Coronary artery (tissue), 2 donors: ENCODE results near the gene NCLN.

Source experiments
- DNase-seq: peaks from one replicate; pipeline ENCODE4 v3.0.0-alpha.2; 2017; ENCODE audit warnings: low spot score
- H3K27ac ChIP-seq, 2 donors: fragments of 200-600 bp; sonication (generic); one replicate each; pipeline ENCODE4 v1.5.1; 2016 to 2019
- H3K4me3 ChIP-seq: fragments of 200-600 bp; sonication (generic); 2 replicates; pipeline ENCODE4 v1.5.1; 2016; ENCODE audit warnings: mild to moderate bottlenecking, moderate library complexity
- CTCF ChIP-seq: fragments of 200-600 bp; sonication (generic); IDR thresholded peaks from one replicate; pipeline ENCODE4 v1.5.1; 2019; ENCODE audit warnings: antibody characterized with exemption

The NCLN gene

GRCh38 chr19:3142292-3142670 is 43.4 kb upstream of the NCLN start:
- TF ChIP-seq CTCF = no peak
- DNase-seq = no peak

GRCh38 chr19:3142781-3143337 is 42.9 kb upstream of the NCLN start:
- H3K27ac ChIP-seq = peak overlapping the region in 1 of 2 donors; percentile 66
- DNase-seq = no peak
- no peak overlapping the region for H3K4me3 ChIP-seq
- no peak for TF ChIP-seq CTCF

More at GRCh38 chr19:3142292-3142670, 43.4 kb upstream of the NCLN start:
- Histone ChIP-seq H3K4me3 (no peak overlapping the region), H3K27ac (peak overlapping the region in 1 of 2 donors; percentile 66)

GRCh38 chr19:3145909-3146676 is 39.6 kb upstream of the NCLN start:
- Histone ChIP-seq H3K27ac (peak overlapping the region in 1 of 2 donors; percentile 40), H3K4me3 (no peak overlapping the region)
- no peak for TF ChIP-seq CTCF
- no peak for DNase-seq

- peak overlapping the region in 1 of 2 donors; percentile 40 for H3K27ac ChIP-seq
- TF ChIP-seq CTCF = peak; percentile 31
- no peak overlapping the region for H3K4me3 ChIP-seq
- no peak for DNase-seq
Measured at GRCh38 chr19:3146677-3147100, 39.0 kb upstream of the NCLN start.

GRCh38 chr19:3148503-3148902 is 37.2 kb upstream of the NCLN start:
- H3K27ac ChIP-seq = no peak overlapping the region
- TF ChIP-seq CTCF = no peak
- DNase-seq = no peak
- no peak overlapping the region for H3K4me3 ChIP-seq

GRCh38 chr19:3149089-3149488 is 36.6 kb upstream of the NCLN start:
- TF ChIP-seq CTCF = no peak
- Histone ChIP-seq H3K4me3 (no peak overlapping the region), H3K27ac (no peak overlapping the region)
- no peak for DNase-seq
